Neural progenitor cell (in vitro differentiated cells): ENCODE results near the gene KY. TPM values are rescaled to one million over a fixed set of nuclear protein-coding genes. Genes with fewer than 3 reads are reported as not detected.

Source experiments
- DNase-seq: peaks from one replicate; pipeline ENCODE4 v3.0.0-alpha.2; 2016; ENCODE audit warnings: low spot score
- H2AFZ ChIP-seq: fragments of 200-600 bp; sonication (generic); replicated peaks from 2 replicates; pipeline ENCODE4 v1.6.1; 2016; ENCODE audit warnings: antibody characterized with exemption
- H3F3A ChIP-seq: fragments of 200-600 bp; sonication (generic); 2 replicates; pipeline ENCODE4 v1.6.1; 2016; ENCODE audit warnings: antibody characterized with exemption, low read depth
- H3K27ac ChIP-seq: fragments of 200-600 bp; sonication (generic); 2 replicates; pipeline ENCODE4 v1.5.1; 2016; ENCODE audit warnings: mild to moderate bottlenecking
- H3K27me3 ChIP-seq: fragments of 200-600 bp; sonication (generic); 2 replicates; pipeline ENCODE4 v1.6.1; 2016; ENCODE audit warnings: mild to moderate bottlenecking, moderate library complexity
- H3K36me3 ChIP-seq: fragments of 200-600 bp; sonication (generic); 2 replicates; pipeline ENCODE4 v1.5.1; 2016
- H3K4me1 ChIP-seq: fragments of 200-600 bp; sonication (generic); 2 replicates; pipeline ENCODE4 v1.6.1; 2016; ENCODE audit warnings: mixed run types
- H3K4me2 ChIP-seq: fragments of 200-600 bp; sonication (generic); 2 replicates; pipeline ENCODE4 v1.6.1; 2016
- H3K4me3 ChIP-seq: fragments of 200-600 bp; sonication (generic); 2 replicates; pipeline ENCODE4 v1.5.1; 2016
- H3K79me2 ChIP-seq: fragments of 200-600 bp; sonication (generic); 2 replicates; pipeline ENCODE4 v1.6.1; 2016; ENCODE audit warnings: low read depth
- H3K9ac ChIP-seq: fragments of 200-600 bp; sonication (generic); 2 replicates; pipeline ENCODE4 v1.6.1; 2016
- H3K9me3 ChIP-seq: fragments of 200-600 bp; sonication (generic); 2 replicates; pipeline ENCODE4 v1.5.1; 2016; ENCODE audit warnings: low read depth
- H4K20me1 ChIP-seq: fragments of 200-600 bp; sonication (generic); 2 replicates; pipeline ENCODE4 v1.6.1; 2016; ENCODE audit warnings: low read depth
- H3K27ac Mint-ChIP-seq: 3 replicates; pipeline ENCODE4 v1.8.0; 2021; ENCODE audit warnings: mixed read lengths
- H3K27me3 Mint-ChIP-seq: 2 replicates; pipeline ENCODE4 v1.8.0; 2022; ENCODE audit warnings: low read depth, mild to moderate bottlenecking, inconsistent platforms, moderate library complexity, mixed read lengths; ENCODE audit not compliant: insufficient read depth
- H3K36me3 Mint-ChIP-seq: 3 replicates; pipeline ENCODE4 v1.8.0; 2021; ENCODE audit warnings: mixed read lengths
- H3K4me1 Mint-ChIP-seq: 3 replicates; pipeline ENCODE4 v1.8.0; 2021; ENCODE audit warnings: mixed read lengths
- H3K4me3 Mint-ChIP-seq: 3 replicates; pipeline ENCODE4 v1.8.0; 2021; ENCODE audit warnings: mild to moderate bottlenecking, moderate library complexity, mixed read lengths
- H3K9me3 Mint-ChIP-seq: 3 replicates; pipeline ENCODE4 v1.8.0; 2020; ENCODE audit warnings: mixed read lengths
- CTCF ChIP-seq: fragments of 200-600 bp; sonication (generic); IDR thresholded peaks from 2 replicates; pipeline ENCODE4 v1.5.1; 2017; ENCODE audit warnings: antibody characterized with exemption, mild to moderate bottlenecking
- EZH2 ChIP-seq: fragments of 200-600 bp; sonication (generic); IDR thresholded peaks from 2 replicates; pipeline ENCODE4 v1.6.1; 2017; ENCODE audit warnings: antibody characterized with exemption, mild to moderate bottlenecking, moderate library complexity
- EZH2phosphoT487 ChIP-seq: fragments of 200-600 bp; sonication (generic); IDR thresholded peaks from 2 replicates; pipeline ENCODE4 v1.6.1; 2017; ENCODE audit warnings: antibody characterized with exemption
- total RNA-seq: library from RNA; depleted of rRNA; stranded (reverse); fragments of >200 nt; gene quantifications from 2 replicates; pipeline ENCODE4 v1.2.3, GENCODE V29; 2015; ENCODE audit warnings: low replicate concordance

KY gene
- total RNA-seq, 1 donor from 2014 or later: not detected

DNA sequence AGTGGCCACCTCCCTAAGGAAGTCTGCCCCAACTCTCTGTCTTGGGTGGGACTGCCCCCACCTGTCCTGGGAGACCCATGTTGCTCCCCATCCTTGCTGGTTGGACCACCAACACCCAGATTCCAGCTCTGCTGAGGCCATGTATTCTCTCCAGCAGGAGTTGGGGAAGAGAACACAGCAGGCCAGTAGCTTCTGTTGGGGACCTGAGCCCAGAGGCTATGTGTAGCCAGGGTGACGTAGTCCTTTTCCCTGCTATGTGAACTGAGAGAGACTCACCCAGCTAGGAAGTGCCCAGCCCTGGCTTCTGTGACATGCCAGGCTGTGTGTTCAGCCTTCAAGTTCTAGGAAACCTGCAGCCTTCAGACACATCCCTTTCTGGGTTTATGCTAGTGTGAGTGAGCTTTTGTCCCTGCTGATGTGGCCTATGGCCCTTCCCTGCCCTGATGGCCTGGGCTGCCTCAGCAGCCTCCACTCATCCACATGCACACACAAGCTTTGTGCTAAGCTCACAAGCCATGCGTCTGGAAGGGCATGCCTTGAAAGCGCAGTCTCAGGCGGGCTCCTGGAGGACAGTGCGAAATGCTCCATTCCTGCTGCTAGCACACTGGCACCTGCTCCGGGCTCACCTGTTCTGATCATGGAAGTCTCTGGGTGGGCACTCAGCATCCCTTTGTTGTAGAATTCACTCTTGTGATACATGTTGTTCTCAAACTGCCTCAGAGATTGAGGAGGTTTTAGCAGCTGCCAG, 42.6 kb downstream of the KY start:
- Mint-ChIP-seq H3K27ac (no peak overlapping the region), H3K9me3 (no peaks in the 10 kb centered on the region), H3K36me3 (no peaks in the 10 kb centered on the region), H3K4me1 (peaks cover 28% of the 10 kb centered on the region), H3K27me3 (peaks cover 7% of the 10 kb centered on the region), H3K4me3 (no peak overlapping the region)
- Histone ChIP-seq H3K9me3 (no peaks in the 10 kb centered on the region), H3K27me3 (no peaks in the 10 kb centered on the region), H3K9ac (no peak overlapping the region), H3K4me1 (no peaks in the 10 kb centered on the region), H2AFZ (no peak overlapping the region), H3K4me3 (no peak overlapping the region), H3K79me2 (no peaks in the 10 kb centered on the region), H4K20me1 (no peaks in the 10 kb centered on the region), H3K27ac (no peak overlapping the region), H3F3A (no peaks in the 10 kb centered on the region), H3K36me3 (no peaks in the 10 kb centered on the region), H3K4me2 (no peak overlapping the region)
- no peak for DNase-seq
- TF ChIP-seq CTCF (no peak), EZH2 (no peak)

DNA sequence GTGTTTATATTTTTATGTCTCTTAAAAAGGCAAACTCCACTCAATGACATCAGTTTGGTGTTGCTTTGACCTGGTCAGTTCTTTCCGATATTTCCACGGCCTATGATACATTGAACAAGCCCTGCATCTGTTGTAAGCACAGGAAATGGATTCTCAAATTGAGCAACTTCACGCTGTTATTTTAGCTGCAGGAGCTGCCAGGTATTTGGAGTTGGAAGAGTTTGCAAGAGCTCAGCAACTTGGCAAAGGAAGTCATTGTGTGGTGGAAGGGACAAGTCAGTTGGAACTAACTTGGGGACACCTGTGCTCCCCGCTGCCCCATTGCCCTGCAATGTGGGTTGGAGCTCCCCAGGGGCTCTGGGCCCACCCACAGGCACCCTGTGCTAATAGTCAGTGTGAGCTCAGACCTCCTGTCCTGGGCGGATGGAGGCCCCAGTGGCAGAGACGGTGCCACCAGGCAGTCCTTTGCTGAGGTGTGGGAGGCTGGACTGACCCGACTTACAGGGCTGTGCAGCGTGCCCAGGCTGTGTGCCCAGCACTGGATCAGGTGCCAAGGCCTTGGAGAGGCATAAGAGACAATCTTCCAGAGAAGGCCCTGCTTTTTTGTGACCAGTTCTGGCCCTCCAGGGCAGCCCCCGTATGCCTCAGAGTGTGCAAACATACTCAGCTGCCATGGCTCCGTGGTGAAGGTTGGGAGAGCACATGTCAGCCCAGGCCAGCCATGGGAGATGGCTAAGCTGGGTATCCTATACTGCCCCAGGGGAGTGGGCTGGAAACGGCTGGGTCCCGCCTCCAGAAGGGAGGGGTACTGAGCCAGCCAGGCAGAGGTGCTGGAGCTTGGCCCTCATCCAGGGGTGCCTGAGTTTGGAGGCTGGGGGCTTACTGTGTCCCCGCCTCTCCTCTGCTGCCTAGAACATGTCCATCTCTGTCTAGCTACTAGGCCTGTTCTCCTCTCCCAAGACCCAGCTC, 43.5 kb downstream of the KY start:
- no peak overlapping the region for H3K4me2 ChIP-seq
- peaks cover 5% of the 10 kb centered on the region for H3F3A ChIP-seq
- H4K20me1 ChIP-seq: no peaks in the 10 kb centered on the region
- H3K9ac ChIP-seq: no peak overlapping the region
- no peak overlapping the region for H2AFZ ChIP-seq
- Mint-ChIP-seq H3K4me1 (peaks cover 30% of the 10 kb centered on the region), H3K27me3 (peaks cover 7% of the 10 kb centered on the region), H3K4me3 (no peak overlapping the region), H3K27ac (no peak overlapping the region), H3K9me3 (no peaks in the 10 kb centered on the region), H3K36me3 (no peaks in the 10 kb centered on the region)
- peaks cover 6% of the 10 kb centered on the region for H3K4me1 ChIP-seq
- no peak for DNase-seq
- no peaks in the 10 kb centered on the region for H3K36me3 ChIP-seq
- no peaks in the 10 kb centered on the region for H3K27me3 ChIP-seq
- no peaks in the 10 kb centered on the region for H3K9me3 ChIP-seq
- H3K27ac ChIP-seq: no peak overlapping the region
- no peak overlapping the region for H3K4me3 ChIP-seq
- H3K79me2 ChIP-seq: no peaks in the 10 kb centered on the region
- TF ChIP-seq CTCF: no peak
- no peak for TF ChIP-seq EZH2phosphoT487
- no peak for TF ChIP-seq EZH2

- no peak overlapping the region for H3K9ac ChIP-seq
- H3K4me3 ChIP-seq: no peak overlapping the region
- H3K36me3 Mint-ChIP-seq: no peaks in the 10 kb centered on the region
- no peaks in the 10 kb centered on the region for H3K9me3 Mint-ChIP-seq
- no peak overlapping the region for H3K4me3 Mint-ChIP-seq
- H4K20me1 ChIP-seq: no peaks in the 10 kb centered on the region
- peaks cover 5% of the 10 kb centered on the region for H3K27me3 Mint-ChIP-seq
- no peaks in the 10 kb centered on the region for H3K27me3 ChIP-seq
- H3K27ac ChIP-seq: no peak overlapping the region
- H3K27ac Mint-ChIP-seq: peak overlapping the region; percentile 30
- no peaks in the 10 kb centered on the region for H3K79me2 ChIP-seq
- no peaks in the 10 kb centered on the region for H3K36me3 ChIP-seq
- H3F3A ChIP-seq: peaks cover 7% of the 10 kb centered on the region
- H3K9me3 ChIP-seq: no peaks in the 10 kb centered on the region
- H3K4me2 ChIP-seq: no peak overlapping the region
- peaks cover 36% of the 10 kb centered on the region for H3K4me1 Mint-ChIP-seq
- H2AFZ ChIP-seq: no peak overlapping the region
- H3K4me1 ChIP-seq: peaks cover 16% of the 10 kb centered on the region
- DNase-seq: no peak
- TF ChIP-seq EZH2: no peak
- TF ChIP-seq CTCF: no peak
- TF ChIP-seq EZH2phosphoT487: no peak
These were observed 44.5 kb downstream of the KY start for GRCh38 chr3:134606033-134607025.
